C4-2B (cell line): ENCODE measurements around the gene TTLL3.

Experiments used
- ZFX ChIP-seq: fragments of 450-650 bp; IDR thresholded peaks from 2 replicates; pipeline ENCODE4 v1.6.1; 2017
- TF ChIP-seq, protein P1 (sequence below): fragments of 450-650 bp; conservative IDR thresholded peaks from 2 replicates; pipeline ENCODE4 v1.5.1; 2017; ENCODE audit warnings: mild to moderate bottlenecking

DNA sequence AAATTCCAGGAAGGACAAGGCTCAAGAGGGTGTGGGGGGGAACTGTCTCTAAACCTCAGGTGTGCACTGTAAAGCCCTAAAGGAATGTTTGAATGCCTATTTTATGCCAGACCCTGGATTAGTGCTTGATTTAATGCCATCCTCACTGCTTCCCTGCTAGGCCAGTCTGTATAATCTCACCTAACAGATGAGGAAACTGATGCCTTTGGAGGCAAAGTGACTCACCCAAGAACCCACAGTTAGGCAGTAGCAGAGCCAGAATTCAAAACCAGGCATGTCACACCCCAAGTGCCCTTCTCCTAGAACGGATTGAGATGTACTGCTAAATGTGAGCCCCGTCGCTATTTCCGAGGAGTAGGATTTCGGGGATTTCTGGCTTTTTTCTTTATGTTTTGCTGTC is 48.1 kb upstream of the TTLL3 start:
- TF ChIP-seq, protein P1, sequence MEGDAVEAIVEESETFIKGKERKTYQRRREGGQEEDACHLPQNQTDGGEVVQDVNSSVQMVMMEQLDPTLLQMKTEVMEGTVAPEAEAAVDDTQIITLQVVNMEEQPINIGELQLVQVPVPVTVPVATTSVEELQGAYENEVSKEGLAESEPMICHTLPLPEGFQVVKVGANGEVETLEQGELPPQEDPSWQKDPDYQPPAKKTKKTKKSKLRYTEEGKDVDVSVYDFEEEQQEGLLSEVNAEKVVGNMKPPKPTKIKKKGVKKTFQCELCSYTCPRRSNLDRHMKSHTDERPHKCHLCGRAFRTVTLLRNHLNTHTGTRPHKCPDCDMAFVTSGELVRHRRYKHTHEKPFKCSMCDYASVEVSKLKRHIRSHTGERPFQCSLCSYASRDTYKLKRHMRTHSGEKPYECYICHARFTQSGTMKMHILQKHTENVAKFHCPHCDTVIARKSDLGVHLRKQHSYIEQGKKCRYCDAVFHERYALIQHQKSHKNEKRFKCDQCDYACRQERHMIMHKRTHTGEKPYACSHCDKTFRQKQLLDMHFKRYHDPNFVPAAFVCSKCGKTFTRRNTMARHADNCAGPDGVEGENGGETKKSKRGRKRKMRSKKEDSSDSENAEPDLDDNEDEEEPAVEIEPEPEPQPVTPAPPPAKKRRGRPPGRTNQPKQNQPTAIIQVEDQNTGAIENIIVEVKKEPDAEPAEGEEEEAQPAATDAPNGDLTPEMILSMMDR = no peak
- no peak for TF ChIP-seq ZFX
